Fibroblast of lung (primary cell): ENCODE data around the gene FOXR1. TPM values are rescaled to one million over a fixed set of nuclear protein-coding genes. Genes with fewer than 3 reads are reported as not detected.

Experiments used
- DNase-seq, 2 donors: peaks; one replicate each; pipeline versions ENCODE4 v3.0.0 to v3.0.0-alpha.2; 2010; ENCODE audit warnings: low read depth in 2 of 2
- H2AFZ ChIP-seq: 2 replicates; pipeline ENCODE4 v1.5.1; 2012; ENCODE audit warnings: low read length, control low read depth, inconsistent platforms
- H3K27ac ChIP-seq: 2 replicates; pipeline ENCODE4 v1.5.1; 2011; ENCODE audit warnings: low read length, control low read depth; ENCODE audit not compliant: insufficient read depth
- H3K27me3 ChIP-seq: 2 replicates; pipeline ENCODE4 v1.5.1; 2011; ENCODE audit warnings: mild to moderate bottlenecking, low read length; ENCODE audit not compliant: control insufficient read depth, insufficient read depth
- H3K36me3 ChIP-seq: 2 replicates; pipeline ENCODE4 v1.5.1; 2011; ENCODE audit warnings: low read length; ENCODE audit not compliant: control insufficient read depth, insufficient read depth
- H3K4me1 ChIP-seq: 2 replicates; pipeline ENCODE4 v1.5.1; 2011; ENCODE audit warnings: low read length; ENCODE audit not compliant: control insufficient read depth, insufficient read depth; ENCODE audit errors: extremely low read depth
- H3K4me2 ChIP-seq: 2 replicates; pipeline ENCODE4 v1.5.1; 2011; ENCODE audit warnings: low read length, control low read depth; ENCODE audit not compliant: insufficient read depth; ENCODE audit errors: extremely low read depth
- H3K4me3 ChIP-seq, 4 experiments: fragments of 200-600 bp in 1 of 4; sonication (generic) in 1 of 4; replicated peaks in 1 of 4; 2 replicates each; pipeline ENCODE4 v1.5.1; 2011 to 2016; ENCODE audit warnings: low read length in 4 of 4, low read depth in 3 of 4, mild to moderate bottlenecking in 3 of 4, control low read depth in 2 of 4, inconsistent platforms in 1 of 4, mixed read lengths in 1 of 4; ENCODE audit not compliant: insufficient read depth in 1 of 4; ENCODE audit errors: control extremely low read depth in 1 of 4
- H3K79me2 ChIP-seq: 2 replicates; pipeline ENCODE4 v1.5.1; 2012; ENCODE audit warnings: mild to moderate bottlenecking, low read length, inconsistent platforms; ENCODE audit not compliant: control insufficient read depth, insufficient read depth
- H3K9ac ChIP-seq: 2 replicates; pipeline ENCODE4 v1.5.1; 2011; ENCODE audit warnings: mild to moderate bottlenecking, low read length, control low read depth; ENCODE audit not compliant: insufficient read depth
- H3K9me3 ChIP-seq: 2 replicates; pipeline ENCODE4 v1.5.1; 2012; ENCODE audit warnings: low read depth, low read length; ENCODE audit not compliant: control insufficient read depth, insufficient read depth
- H4K20me1 ChIP-seq: 2 replicates; pipeline ENCODE4 v1.5.1; 2011; ENCODE audit warnings: low read length; ENCODE audit not compliant: control insufficient read depth, insufficient read depth; ENCODE audit errors: extremely low read depth
- CTCF ChIP-seq, 2 donors: IDR thresholded peaks in 1 of 2; conservative IDR thresholded peaks in 1 of 2; 1 replicate in 1 of 2; 2 replicates in 1 of 2; pipeline ENCODE4 v1.5.1; 2011 to 2012; ENCODE audit warnings: low read length in 2 of 2, control low read depth in 1 of 2, inconsistent platforms in 1 of 2, low read depth in 1 of 2, mild to moderate bottlenecking in 1 of 2
- EZH2 ChIP-seq: IDR thresholded peaks from 2 replicates; pipeline ENCODE4 v1.5.1; 2012; ENCODE audit warnings: low read length, control low read depth, mild to moderate bottlenecking; ENCODE audit errors: missing control alignments
- polyA plus RNA-seq, 2 donors: library from polyadenylated mRNA; depleted of rRNA in 1 of 2; stranded (reverse) in 1 of 2; unstranded in 1 of 2; fragments of >200 nt; gene quantifications; 2 replicates each; pipeline ENCODE4 v1.2.1, GENCODE V29; 2011 to 2012; ENCODE audit warnings: missing spikeins in 1 of 2
- total RNA-seq: library from RNA; depleted of rRNA; stranded (reverse); fragments of >200 nt; gene quantifications from 2 replicates; pipeline ENCODE4 v1.2.1, GENCODE V29; 2014

FOXR1 gene
- total and polyA plus RNA-seq, 2 donors (not counting 1 experiment from before 2014, with no cell fraction given), result not detected

- DNase-seq, result no peak
- Histone ChIP-seq H4K20me1 (no peaks in the 10 kb centered on the region), H3K4me1 (no peaks in the 10 kb centered on the region), H3K4me2 (no peak overlapping the region), H2AFZ (no peak overlapping the region), H3K9me3 (no peaks in the 10 kb centered on the region), H3K79me2 (no peaks in the 10 kb centered on the region), H3K36me3 (peaks cover 14% of the 10 kb centered on the region), H3K4me3 (no peak overlapping the region), H3K9ac (no peak overlapping the region), H3K27me3 (no peaks in the 10 kb centered on the region), H3K27ac (no peak overlapping the region)
- no peak for TF ChIP-seq CTCF (conservative IDR thresholded peaks at IDR 0.05 in 1 of 2, IDR thresholded peaks at IDR 0.05 in 1 of 2; ENCODE audit: low read depth in 1 of 2, low read length in 2 of 2)
- TF ChIP-seq EZH2, result no peak
Measured at GRCh38 chr11:119027561-119028345, 56.2 kb downstream of the FOXR1 start.

- H3K9ac ChIP-seq, result no peak overlapping the region
- no peaks in the 10 kb centered on the region for H4K20me1 ChIP-seq
- H3K79me2 ChIP-seq, result no peaks in the 10 kb centered on the region
- H3K4me3 ChIP-seq, result no peak overlapping the region
- H3K4me2 ChIP-seq, result no peak overlapping the region
- no peak for TF ChIP-seq EZH2
- no peak for TF ChIP-seq CTCF (conservative IDR thresholded peaks at IDR 0.05 in 1 of 2, IDR thresholded peaks at IDR 0.05 in 1 of 2; ENCODE audit: low read depth in 1 of 2, low read length in 2 of 2)
- H3K4me1 ChIP-seq, result no peaks in the 10 kb centered on the region
- no peak overlapping the region for H2AFZ ChIP-seq
- H3K9me3 ChIP-seq, result no peaks in the 10 kb centered on the region
- H3K36me3 ChIP-seq, result peaks cover 12% of the 10 kb centered on the region
- H3K27me3 ChIP-seq, result no peaks in the 10 kb centered on the region
- DNase-seq, result no peak
- H3K27ac ChIP-seq, result no peak overlapping the region
Measured at GRCh38 chr11:119028346-119029068, 56.9 kb downstream of the FOXR1 start.

- Histone ChIP-seq H2AFZ (no peak overlapping the region), H4K20me1 (no peaks in the 10 kb centered on the region)
- DNase-seq, result no peak
Measured at GRCh38 chr11:119029069-119029339, 57.4 kb downstream of the FOXR1 start.

More at GRCh38 chr11:119029069-119029339, 57.4 kb downstream of the FOXR1 start:
- H3K4me1 ChIP-seq, result no peaks in the 10 kb centered on the region
- H3K4me3 ChIP-seq, result no peak overlapping the region
- no peak overlapping the region for H3K27ac ChIP-seq
- H3K36me3 ChIP-seq, result peaks cover 12% of the 10 kb centered on the region
- TF ChIP-seq CTCF (conservative IDR thresholded peaks at IDR 0.05 in 1 of 2, IDR thresholded peaks at IDR 0.05 in 1 of 2; ENCODE audit: low read depth in 1 of 2, low read length in 2 of 2), result no peak
- no peaks in the 10 kb centered on the region for H3K79me2 ChIP-seq
- H3K27me3 ChIP-seq, result no peaks in the 10 kb centered on the region
- H3K9ac ChIP-seq, result no peak overlapping the region
- H3K4me2 ChIP-seq, result no peak overlapping the region
- H3K9me3 ChIP-seq, result no peaks in the 10 kb centered on the region
